A549 (cell line): ENCODE data around the gene AEBP1. TPM values are rescaled to one million over a fixed set of nuclear protein-coding genes. Genes with fewer than 3 reads are reported as not detected.

Experiments
- ATAC-seq, 2 experiments: fragments of 200-7000 bp in 1 of 2; fragments of >200 bp in 1 of 2; cut with Nextera tagmentation in 1 of 2; cut with Tn5 transposase in 1 of 2; 3 replicates each; pipeline versions ENCODE4 v1.8.0 to v1.9.1; 2018 to 2020; ENCODE audit warnings: mild to moderate bottlenecking in 1 of 2, moderate library complexity in 1 of 2
- CTCF ChIA-PET: fragments of 300-600 bp; sonication (Branson Sonifier 250); formaldehyde crosslinking; extraction: SDS; loops from one replicate; lab custom pipeline; 2021; ENCODE audit warnings: antibody characterized with exemption, inconsistent platforms; lab: Yijun Ruan, JAX
- POLR2A ChIA-PET: fragments of 350-600 bp; formaldehyde crosslinking; extraction: SDS; loops from one replicate; lab custom pipeline; 2021; ENCODE audit warnings: antibody characterized with exemption, inconsistent platforms; lab: Yijun Ruan, JAX
- DNase-seq, 2 experiments: peaks; one replicate each; pipeline versions ENCODE4 v3.0.0 to v3.0.0-alpha.2; 2011 to 2016; ENCODE audit warnings: low read depth in 1 of 2, low spot score in 1 of 2
- FAIRE-seq: peaks from 2 replicates; lab custom pipeline; 2011; peaks lifted over from hg19 to GRCh38; lab: Jason Lieb, UNC
- H3K27ac ChIP-seq, 2 experiments: fragments of >200 bp; sonication (Bioruptor Twin); formaldehyde crosslinking; 3 replicates each; pipeline ENCODE4 v1.5.1; 2016 to 2017
- H3K4me1 ChIP-seq: fragments of >200 bp; sonication (Bioruptor Twin); formaldehyde crosslinking; 3 replicates; pipeline ENCODE4 v1.6.1; 2016
- H3K4me2 ChIP-seq: fragments of >200 bp; sonication (Bioruptor Twin); formaldehyde crosslinking; 3 replicates; pipeline ENCODE4 v1.6.1; 2016
- H3K4me3 ChIP-seq: fragments of >200 bp; sonication (Bioruptor Twin); formaldehyde crosslinking; 3 replicates; pipeline ENCODE4 v1.5.1; 2016
- H3K9me3 ChIP-seq: fragments of >200 bp; sonication (Bioruptor Twin); formaldehyde crosslinking; 3 replicates; pipeline ENCODE4 v1.6.1; 2016
- BHLHE40 ChIP-seq: IDR thresholded peaks from 2 replicates; pipeline ENCODE4 v1.6.1; 2012; ENCODE audit warnings: low read depth, low read length, inconsistent platforms
- CBX2 ChIP-seq: fragments of 200-600 bp; sonication (generic); IDR thresholded peaks from 2 replicates; pipeline ENCODE4 v1.6.1; 2016; ENCODE audit warnings: low read depth, mild to moderate bottlenecking, borderline replicate concordance
- CBX8 ChIP-seq: fragments of 200-600 bp; sonication (generic); IDR thresholded peaks from 2 replicates; pipeline ENCODE4 v1.6.1; 2016
- ELK1 ChIP-seq: fragments of 150-350 bp; IDR thresholded peaks from 2 replicates; pipeline ENCODE4 v1.6.1; 2014; ENCODE audit warnings: low read depth, mild to moderate bottlenecking, low read length
- FOSB ChIP-seq: fragments of 250-450 bp; sonication (Bioruptor Pico); IDR thresholded peaks from 2 replicates; pipeline ENCODE4 v1.5.0; 2020; ENCODE audit warnings: mild to moderate bottlenecking, moderate library complexity
- GATA3 ChIP-seq: IDR thresholded peaks from 2 replicates; pipeline ENCODE4 v1.6.1; 2012; ENCODE audit warnings: borderline replicate concordance
- HMGXB4 ChIP-seq: fragments of 250-450 bp; sonication (Bioruptor Pico); IDR thresholded peaks from 2 replicates; pipeline ENCODE4 v1.5.0; 2021; ENCODE audit warnings: mild to moderate bottlenecking, moderate library complexity, borderline replicate concordance
- JUN ChIP-seq, 2 experiments: fragments of >200 bp; sonication (Bioruptor Twin); formaldehyde crosslinking; IDR thresholded peaks; 2 replicates in 1 of 2; 3 replicates in 1 of 2; pipeline ENCODE4 v1.6.1; 2016 to 2017
- JUNB ChIP-seq: fragments of >200 bp; sonication (Bioruptor Twin); formaldehyde crosslinking; IDR thresholded peaks from 2 replicates; pipeline ENCODE4 v1.6.1; 2016
- KDM5A ChIP-seq: fragments of 200-600 bp; sonication (generic); IDR thresholded peaks from 2 replicates; pipeline ENCODE4 v1.6.1; 2016; ENCODE audit warnings: antibody characterized with exemption, mild to moderate bottlenecking
- MAZ ChIP-seq: fragments of 150-350 bp; IDR thresholded peaks from 2 replicates; pipeline ENCODE4 v1.6.1; 2014; ENCODE audit warnings: antibody characterized with exemption, low read depth, low read length, borderline replicate concordance
- MYC ChIP-seq: IDR thresholded peaks from 2 replicates; pipeline ENCODE4 v1.6.1; 2012; ENCODE audit warnings: mild to moderate bottlenecking, inconsistent platforms, low read length, improper control_type of control experiment, borderline replicate concordance
- NR3C1 ChIP-seq: fragments of >200 bp; sonication (Bioruptor Twin); formaldehyde crosslinking; IDR thresholded peaks from 3 replicates; pipeline ENCODE4 v1.6.1; 2017
- RAD21 ChIP-seq, 2 experiments: fragments of >200 bp in 1 of 2; sonication (Bioruptor Twin) in 1 of 2; formaldehyde crosslinking in 1 of 2; IDR thresholded peaks in 1 of 2; conservative IDR thresholded peaks in 1 of 2; 2 replicates in 1 of 2; 3 replicates in 1 of 2; pipeline ENCODE4 v1.6.1; 2012 to 2018; ENCODE audit warnings: inconsistent platforms in 1 of 2
- RCOR1 ChIP-seq: fragments of 150-350 bp; IDR thresholded peaks from 2 replicates; pipeline ENCODE4 v1.6.1; 2014; ENCODE audit warnings: antibody characterized with exemption, low read length, low read depth
- REST ChIP-seq: fragments of 200-600 bp; sonication (generic); IDR thresholded peaks from 2 replicates; pipeline ENCODE4 v1.6.1; 2016; ENCODE audit warnings: antibody characterized with exemption, mild to moderate bottlenecking, moderate library complexity
- TP53 ChIP-seq: fragments of 250-450 bp; sonication (Bioruptor Pico); IDR thresholded peaks from 2 replicates; pipeline ENCODE4 v1.5.0; 2021; ENCODE audit warnings: mild to moderate bottlenecking, moderate library complexity
- WGBS: methylation state at CpG from one replicate; pipeline ENCODE4 v1.1.6; 2017; ENCODE audit errors: missing lambda C conversion rate; 5-methylcytosine and 5-hydroxymethylcytosine counted together
- polyA plus RNA-seq, 4 experiments: library from polyadenylated mRNA; depleted of rRNA in 3 of 4; stranded (reverse); fragments of >200 nt; fragmentation: RNase III in 1 of 4; extraction: RNeasy Plus Mini Kit Qiagen cat#74134 plus additional on column Dnase treatment in 1 of 4; gene quantifications; 2 replicates in 3 of 4; 3 replicates in 1 of 4; pipeline ENCODE4 v1.2.3, GENCODE V29; 2011 to 2017
- TF ChIP-seq, protein P1 (sequence below): fragments of >200 bp; sonication (Bioruptor Twin); formaldehyde crosslinking; IDR thresholded peaks from 3 replicates; pipeline ENCODE4 v1.6.1; 2016

AEBP1 gene
- polyA plus RNA-seq, 2 of the 4 experiments (the other 2 are of a cell fraction): not detected

GRCh38 chr7:44148961-44149536, 44.9 kb downstream of the AEBP1 start:
- Histone ChIP-seq H3K4me2 (no peak overlapping the region), H3K4me3 (no peak overlapping the region), H3K4me1 (no peaks in the 10 kb centered on the region), H3K27ac (no peak overlapping the region), H3K9me3 (no peaks in the 10 kb centered on the region)
- TF ChIP-seq, protein P1, sequence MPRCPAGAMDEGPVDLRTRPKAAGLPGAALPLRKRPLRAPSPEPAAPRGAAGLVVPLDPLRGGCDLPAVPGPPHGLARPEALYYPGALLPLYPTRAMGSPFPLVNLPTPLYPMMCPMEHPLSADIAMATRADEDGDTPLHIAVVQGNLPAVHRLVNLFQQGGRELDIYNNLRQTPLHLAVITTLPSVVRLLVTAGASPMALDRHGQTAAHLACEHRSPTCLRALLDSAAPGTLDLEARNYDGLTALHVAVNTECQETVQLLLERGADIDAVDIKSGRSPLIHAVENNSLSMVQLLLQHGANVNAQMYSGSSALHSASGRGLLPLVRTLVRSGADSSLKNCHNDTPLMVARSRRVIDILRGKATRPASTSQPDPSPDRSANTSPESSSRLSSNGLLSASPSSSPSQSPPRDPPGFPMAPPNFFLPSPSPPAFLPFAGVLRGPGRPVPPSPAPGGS: no peak
- TF ChIP-seq RCOR1: no peak
- POLR2A ChIA-PET: no interaction called here
- CTCF ChIA-PET: interaction anchor here (1.9 to 3.7 kb wide), 2 partner anchors 18 to 89 kb away, joined by 3 to 14 read pairs; no protein-coding TSS in a partner anchor
- DNase-seq (no peak), ATAC-seq (no peak), FAIRE-seq (no peak)
- 51% methylated on average over 9 of the region's 9 CpGs for WGBS

GRCh38 chr7:44149571-44150465, 45.7 kb downstream of the AEBP1 start:
- CTCF ChIA-PET: interaction anchor here (1.0 to 3.7 kb wide), 4 partner anchors 14 to 33 kb away, joined by 3 to 14 read pairs (median 4); no protein-coding TSS in a partner anchor
- H3K4me1 ChIP-seq: no peaks in the 10 kb centered on the region
- no peak for TF ChIP-seq CBX8
- TF ChIP-seq MAZ: no peak
- no peak for TF ChIP-seq BHLHE40
- TF ChIP-seq JUN (IDR thresholded peaks at IDR 0.05): no peak
- TF ChIP-seq REST: no peak
- no peak for TF ChIP-seq JUNB
- TF ChIP-seq MYC: no peak
- TF ChIP-seq GATA3: no peak
- TF ChIP-seq NR3C1: no peak
- no peak for TF ChIP-seq RAD21 (conservative IDR thresholded peaks at IDR 0.05 in 1 of 2, IDR thresholded peaks at IDR 0.05 in 1 of 2)
- TF ChIP-seq CBX2: no peak
- TF ChIP-seq FOSB (CRISPR knock-in tag): no peak
- no peak for TF ChIP-seq KDM5A
- TF ChIP-seq ELK1: no peak
- TF ChIP-seq TP53: no peak
- TF ChIP-seq HMGXB4 (CRISPR knock-in tag): no peak
- TF ChIP-seq, all 56 proteins: peak for 0
- POLR2A ChIA-PET: no interaction called here
- H3K9me3 ChIP-seq: no peaks in the 10 kb centered on the region
- no peak for DNase-seq
- WGBS: 76% methylated on average over 17 of the region's 18 CpGs
- H3K4me2 ChIP-seq: no peak overlapping the region
- no peak overlapping the region for H3K27ac ChIP-seq
- FAIRE-seq: no peak
- ATAC-seq: no peak
- H3K4me3 ChIP-seq: no peak overlapping the region
